HL-60 (cell line): ENCODE measurements around the gene PRMT9.

Experiments
- DNase-seq, 2 experiments: peaks; one replicate each; pipeline ENCODE4 v3.0.0-alpha.2; 2010 to 2020; ENCODE audit warnings: low read depth in 1 of 2, low spot score in 1 of 2
- H3K27ac ChIP-seq: fragments of 250-450 bp; sonication (Bioruptor Pico); replicated peaks from 2 replicates; pipeline ENCODE4 v1.5.1; 2020; ENCODE audit warnings: mild to moderate bottlenecking, moderate library complexity
- H3K27me3 ChIP-seq: fragments of 250-450 bp; sonication (Bioruptor Pico); 2 replicates; pipeline ENCODE4 v1.5.1; 2021; ENCODE audit warnings: mild to moderate bottlenecking, moderate library complexity; ENCODE audit not compliant: insufficient read depth, poor library complexity, severe bottlenecking
- H3K4me3 ChIP-seq: replicated peaks from 2 replicates; pipeline ENCODE4 v1.5.1; 2011; ENCODE audit warnings: mild to moderate bottlenecking, control low read depth, low read length; ENCODE audit not compliant: insufficient read depth
- GABPA ChIP-seq: IDR thresholded peaks from 2 replicates; pipeline ENCODE4 v1.6.1; 2012; ENCODE audit warnings: low read depth
- POLR2AphosphoS5 ChIP-seq: IDR thresholded peaks from 2 replicates; pipeline ENCODE4 v1.6.1; 2012; ENCODE audit warnings: low read depth
- SPI1 ChIP-seq: IDR thresholded peaks from 2 replicates; pipeline ENCODE4 v1.6.1; 2012; ENCODE audit warnings: low read depth, mild to moderate bottlenecking, borderline replicate concordance
- TF ChIP-seq, protein P1 (sequence below): IDR thresholded peaks from one replicate; pipeline ENCODE4 v1.5.1; 2011; ENCODE audit warnings: low read length, control low read depth, inconsistent platforms; ENCODE audit not compliant: insufficient read depth
- TF ChIP-seq, protein P2 (sequence below): IDR thresholded peaks from 2 replicates; pipeline ENCODE4 v1.6.1; 2012; ENCODE audit warnings: low read depth; ENCODE audit not compliant: insufficient replicate concordance

Gene PRMT9

DNA sequence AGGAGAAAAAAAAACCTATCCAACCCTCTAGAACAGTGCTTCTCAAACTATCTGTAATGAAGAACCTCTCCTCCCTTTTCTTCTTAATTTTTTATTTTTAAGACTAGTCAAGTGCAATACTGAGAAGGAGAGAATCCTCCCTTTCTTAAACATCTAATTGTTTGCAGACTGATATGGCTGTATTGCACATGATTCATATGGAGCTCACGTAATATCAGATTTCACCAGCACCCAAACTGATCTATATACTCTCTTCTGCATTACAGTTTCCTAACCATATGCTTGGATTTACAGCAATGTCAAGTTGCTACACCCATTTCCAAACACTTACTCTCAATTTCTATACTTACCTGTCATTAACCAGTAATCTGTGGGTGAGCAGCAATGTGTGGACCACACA lies 9.5 kb downstream of the PRMT9 start:
- TF ChIP-seq, protein P1, sequence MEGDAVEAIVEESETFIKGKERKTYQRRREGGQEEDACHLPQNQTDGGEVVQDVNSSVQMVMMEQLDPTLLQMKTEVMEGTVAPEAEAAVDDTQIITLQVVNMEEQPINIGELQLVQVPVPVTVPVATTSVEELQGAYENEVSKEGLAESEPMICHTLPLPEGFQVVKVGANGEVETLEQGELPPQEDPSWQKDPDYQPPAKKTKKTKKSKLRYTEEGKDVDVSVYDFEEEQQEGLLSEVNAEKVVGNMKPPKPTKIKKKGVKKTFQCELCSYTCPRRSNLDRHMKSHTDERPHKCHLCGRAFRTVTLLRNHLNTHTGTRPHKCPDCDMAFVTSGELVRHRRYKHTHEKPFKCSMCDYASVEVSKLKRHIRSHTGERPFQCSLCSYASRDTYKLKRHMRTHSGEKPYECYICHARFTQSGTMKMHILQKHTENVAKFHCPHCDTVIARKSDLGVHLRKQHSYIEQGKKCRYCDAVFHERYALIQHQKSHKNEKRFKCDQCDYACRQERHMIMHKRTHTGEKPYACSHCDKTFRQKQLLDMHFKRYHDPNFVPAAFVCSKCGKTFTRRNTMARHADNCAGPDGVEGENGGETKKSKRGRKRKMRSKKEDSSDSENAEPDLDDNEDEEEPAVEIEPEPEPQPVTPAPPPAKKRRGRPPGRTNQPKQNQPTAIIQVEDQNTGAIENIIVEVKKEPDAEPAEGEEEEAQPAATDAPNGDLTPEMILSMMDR: no peak
- TF ChIP-seq SPI1 (no peak), POLR2AphosphoS5 (no peak), GABPA (no peak)
- TF ChIP-seq, protein P2, sequence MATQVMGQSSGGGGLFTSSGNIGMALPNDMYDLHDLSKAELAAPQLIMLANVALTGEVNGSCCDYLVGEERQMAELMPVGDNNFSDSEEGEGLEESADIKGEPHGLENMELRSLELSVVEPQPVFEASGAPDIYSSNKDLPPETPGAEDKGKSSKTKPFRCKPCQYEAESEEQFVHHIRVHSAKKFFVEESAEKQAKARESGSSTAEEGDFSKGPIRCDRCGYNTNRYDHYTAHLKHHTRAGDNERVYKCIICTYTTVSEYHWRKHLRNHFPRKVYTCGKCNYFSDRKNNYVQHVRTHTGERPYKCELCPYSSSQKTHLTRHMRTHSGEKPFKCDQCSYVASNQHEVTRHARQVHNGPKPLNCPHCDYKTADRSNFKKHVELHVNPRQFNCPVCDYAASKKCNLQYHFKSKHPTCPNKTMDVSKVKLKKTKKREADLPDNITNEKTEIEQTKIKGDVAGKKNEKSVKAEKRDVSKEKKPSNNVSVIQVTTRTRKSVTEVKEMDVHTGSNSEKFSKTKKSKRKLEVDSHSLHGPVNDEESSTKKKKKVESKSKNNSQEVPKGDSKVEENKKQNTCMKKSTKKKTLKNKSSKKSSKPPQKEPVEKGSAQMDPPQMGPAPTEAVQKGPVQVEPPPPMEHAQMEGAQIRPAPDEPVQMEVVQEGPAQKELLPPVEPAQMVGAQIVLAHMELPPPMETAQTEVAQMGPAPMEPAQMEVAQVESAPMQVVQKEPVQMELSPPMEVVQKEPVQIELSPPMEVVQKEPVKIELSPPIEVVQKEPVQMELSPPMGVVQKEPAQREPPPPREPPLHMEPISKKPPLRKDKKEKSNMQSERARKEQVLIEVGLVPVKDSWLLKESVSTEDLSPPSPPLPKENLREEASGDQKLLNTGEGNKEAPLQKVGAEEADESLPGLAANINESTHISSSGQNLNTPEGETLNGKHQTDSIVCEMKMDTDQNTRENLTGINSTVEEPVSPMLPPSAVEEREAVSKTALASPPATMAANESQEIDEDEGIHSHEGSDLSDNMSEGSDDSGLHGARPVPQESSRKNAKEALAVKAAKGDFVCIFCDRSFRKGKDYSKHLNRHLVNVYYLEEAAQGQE: no peak

DNA sequence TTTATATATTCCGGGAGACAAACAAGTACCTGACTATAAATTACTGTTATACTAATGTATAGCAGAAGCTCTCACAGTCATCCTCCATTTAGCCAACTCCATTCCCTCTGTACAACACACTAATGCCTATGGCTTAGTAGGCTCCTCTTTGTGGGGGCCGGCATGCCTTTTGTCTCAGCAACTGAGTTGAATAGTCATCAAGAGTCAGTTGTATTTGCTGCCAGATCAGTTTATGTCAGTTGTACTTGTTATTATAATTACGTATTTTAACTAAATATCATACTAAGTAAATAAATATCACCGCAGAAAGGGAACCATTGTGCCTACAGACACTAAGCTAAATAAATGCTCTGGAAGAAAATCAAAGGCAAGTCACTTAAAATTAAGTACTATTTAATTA lies 9.9 kb downstream of the PRMT9 start:
- no peak for DNase-seq
- TF ChIP-seq, protein P2: no peak
- no peak for TF ChIP-seq GABPA
- no peak for TF ChIP-seq POLR2AphosphoS5
- TF ChIP-seq SPI1: no peak
- TF ChIP-seq, protein P1: no peak
- Histone ChIP-seq H3K27ac (no peak overlapping the region), H3K4me3 (no peak overlapping the region), H3K27me3 (no peaks in the 10 kb centered on the region)

More for the DNA sequence above, 9.5 kb downstream of the PRMT9 start:
- H3K27me3 ChIP-seq: no peaks in the 10 kb centered on the region
- no peak overlapping the region for H3K27ac ChIP-seq
- H3K4me3 ChIP-seq: no peak overlapping the region
- no peak for DNase-seq

DNA sequence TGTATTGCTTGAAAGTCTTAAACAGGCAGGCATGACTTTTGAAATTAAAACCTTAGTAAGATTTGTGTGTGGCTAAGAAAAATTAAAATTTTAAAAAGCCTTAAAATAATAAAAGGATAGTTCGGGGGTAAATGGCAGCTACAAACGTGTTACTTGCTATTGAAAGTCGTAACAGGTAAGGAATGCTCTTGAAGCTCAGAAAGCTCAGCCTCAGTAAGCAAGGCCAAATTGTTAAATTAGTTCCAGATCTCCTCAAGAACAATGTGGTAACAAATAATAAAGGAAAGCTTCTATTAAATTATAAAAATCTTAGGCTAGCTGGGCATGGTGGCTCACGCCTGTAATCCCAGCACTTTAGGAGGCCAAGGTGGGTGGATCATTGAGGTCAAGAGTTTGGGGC lies 25.5 kb downstream of the PRMT9 start:
- no peak for DNase-seq
- no peaks in the 10 kb centered on the region for H3K27me3 ChIP-seq
- no peak overlapping the region for H3K4me3 ChIP-seq
- no peak overlapping the region for H3K27ac ChIP-seq
- TF ChIP-seq, protein P1: no peak
- TF ChIP-seq POLR2AphosphoS5: no peak
- no peak for TF ChIP-seq SPI1
- TF ChIP-seq, protein P2: no peak
- no peak for TF ChIP-seq GABPA
